ENCODE measurements around the gene IRF4.
"Not testable (repeated sequence)": the region's sequence is repeated elsewhere in the genome, so short reads cannot be mapped to it uniquely, and the experiment has no call there.

Gene IRF4

GRCh38 chr6:410555-411395 lies 19.2 kb downstream of the IRF4 start:
- no peak overlapping the region for H3K4me3 Mint-ChIP-seq
- CTCF ChIA-PET = interaction anchor here (0.9 to 1.9 kb wide), 5 partner anchors 13 to 256 kb away, joined by 4 to 9 read pairs (median 4); no protein-coding TSS in a partner anchor
- peaks cover 73% of the 10 kb centered on the region for H3K4me1 Mint-ChIP-seq
- H3K9me3 Mint-ChIP-seq = peaks cover 22% of the 10 kb centered on the region
- no peak for DNase-seq
- H3K27ac Mint-ChIP-seq = peak overlapping the region; percentile 55
- H3K27me3 Mint-ChIP-seq = no peaks in the 10 kb centered on the region
- peaks cover 88% of the 10 kb centered on the region for H3K36me3 Mint-ChIP-seq

- H3K27me3 Mint-ChIP-seq = no peaks in the 10 kb centered on the region
- H3K4me3 Mint-ChIP-seq = peak overlapping the region; percentile 15
- no peak for DNase-seq
- peaks cover 65% of the 10 kb centered on the region for H3K4me1 Mint-ChIP-seq
- peaks cover 26% of the 10 kb centered on the region for H3K9me3 Mint-ChIP-seq
- H3K36me3 Mint-ChIP-seq = peaks cover 90% of the 10 kb centered on the region
- peak overlapping the region; percentile 77 for H3K27ac Mint-ChIP-seq
- CTCF ChIA-PET = interaction anchor here (0.9 to 1.7 kb wide), 5 partner anchors 8 to 256 kb away, joined by 3 to 4 read pairs (median 4); no protein-coding TSS in a partner anchor
These were observed 20.0 kb downstream of the IRF4 start for GRCh38 chr6:411402-412145.

GRCh38 chr6:412146-412886 lies 20.8 kb downstream of the IRF4 start:
- Mint-ChIP-seq H3K27ac (peak overlapping the region; percentile 77), H3K4me1 (peaks cover 57% of the 10 kb centered on the region), H3K4me3 (no peak overlapping the region), H3K9me3 (peaks cover 29% of the 10 kb centered on the region), H3K36me3 (peaks cover 90% of the 10 kb centered on the region), H3K27me3 (peaks cover 3% of the 10 kb centered on the region)
- no peak for DNase-seq
- CTCF ChIA-PET = interaction anchor here (1.2 to 1.7 kb wide), 3 partner anchors 8 to 145 kb away, joined by 3 to 4 read pairs (median 3); no protein-coding TSS in a partner anchor

DNA sequence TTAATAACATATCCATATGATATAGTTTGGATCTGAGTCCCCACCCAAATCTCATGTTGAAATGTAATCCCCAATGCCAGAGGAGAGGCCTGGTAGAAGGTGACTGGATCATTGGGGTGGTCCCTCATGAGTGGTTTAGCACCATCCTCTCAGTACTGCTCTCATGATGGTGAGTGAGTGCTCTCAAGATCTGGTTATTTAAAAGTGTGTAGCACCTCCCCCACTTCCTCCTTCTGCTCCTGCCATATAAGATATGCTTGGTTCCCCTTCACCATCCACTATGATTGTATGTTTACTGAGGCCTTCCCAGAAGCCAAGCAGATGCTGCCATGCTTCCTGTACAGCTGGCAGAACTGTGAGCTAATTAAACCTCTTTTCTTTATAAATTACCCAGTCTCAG lies 22.9 kb downstream of the IRF4 start:
- Mint-ChIP-seq H3K27me3 (peaks cover 6% of the 10 kb centered on the region), H3K27ac (no peak overlapping the region), H3K4me1 (peaks cover 38% of the 10 kb centered on the region), H3K36me3 (peaks cover 72% of the 10 kb centered on the region), H3K4me3 (no peak overlapping the region), H3K9me3 (peaks cover 29% of the 10 kb centered on the region)
- CTCF ChIA-PET = no interaction called here
- DNase-seq = no peak

DNA sequence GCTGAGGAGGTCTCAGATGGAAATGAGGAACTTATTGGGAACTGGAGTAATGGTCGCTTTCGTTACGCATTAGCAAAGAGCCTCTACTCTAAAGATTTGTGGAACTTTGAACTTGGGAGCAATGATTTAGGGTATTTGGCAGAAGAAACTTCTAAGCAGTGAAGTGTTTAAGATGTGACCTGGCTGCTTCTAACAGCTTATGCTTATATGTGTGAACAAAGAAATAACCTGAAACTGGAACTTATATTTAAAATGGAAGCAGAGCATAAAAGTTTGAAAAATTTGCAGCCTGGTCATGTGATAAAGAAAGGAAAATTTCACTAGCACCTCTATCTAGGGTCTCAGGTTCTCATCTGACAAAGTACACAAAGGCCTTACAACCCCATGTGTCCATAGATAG lies 23.5 kb downstream of the IRF4 start:
- Mint-ChIP-seq H3K27ac (no peak overlapping the region), H3K36me3 (peaks cover 66% of the 10 kb centered on the region), H3K4me1 (peaks cover 34% of the 10 kb centered on the region), H3K9me3 (peaks cover 29% of the 10 kb centered on the region), H3K27me3 (peaks cover 6% of the 10 kb centered on the region), H3K4me3 (no peak overlapping the region)
- CTCF ChIA-PET = no interaction called here
- DNase-seq = no peak

- CTCF ChIA-PET = no interaction called here
- no peak overlapping the region for H3K4me3 Mint-ChIP-seq
- no peak for DNase-seq
These were observed 29.7 kb downstream of the IRF4 start for GRCh38 chr6:421211-421610.

DNA sequence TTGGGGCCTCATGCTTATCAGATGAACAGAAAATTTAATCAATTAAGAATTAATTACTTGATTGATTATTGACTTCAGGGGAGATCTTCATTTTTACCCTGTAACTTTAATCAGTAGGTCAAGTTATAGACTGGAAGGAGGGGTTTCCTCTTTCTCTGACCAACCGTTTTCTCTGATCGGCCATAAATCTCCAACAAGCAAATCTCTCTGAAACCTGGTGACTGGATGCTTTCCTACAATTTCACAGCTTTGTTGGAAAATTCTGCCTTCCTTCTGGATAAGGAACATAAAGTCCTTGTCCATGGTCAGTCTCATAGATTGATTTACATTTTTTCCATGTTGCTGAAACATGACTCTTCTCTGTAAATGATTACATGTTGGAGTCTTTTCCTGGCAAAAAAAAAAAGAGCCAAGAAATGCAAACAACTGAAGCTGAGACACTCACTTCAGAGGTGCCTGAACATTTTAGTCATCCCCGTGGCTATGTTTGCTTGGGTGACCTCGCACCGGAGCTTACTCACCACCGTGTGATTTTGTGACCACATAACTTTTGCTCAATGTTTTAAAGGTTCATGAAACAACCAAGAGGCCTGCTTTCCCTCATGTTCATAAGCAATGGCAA lies 31.0 kb downstream of the IRF4 start:
- no peak overlapping the region for H3K27ac Mint-ChIP-seq
- H3K36me3 Mint-ChIP-seq = peaks cover 5% of the 10 kb centered on the region
- H3K4me1 Mint-ChIP-seq = peaks cover 27% of the 10 kb centered on the region
- H3K27me3 Mint-ChIP-seq = peaks cover under 1% of the 10 kb centered on the region
- DNase-seq = peak; percentile 67
- CTCF ChIA-PET = no interaction called here
- H3K9me3 Mint-ChIP-seq = peaks cover 9% of the 10 kb centered on the region
- H3K4me3 Mint-ChIP-seq = no peak overlapping the region

More at GRCh38 chr6:421211-421610, 29.7 kb downstream of the IRF4 start:
- H3K4me1 Mint-ChIP-seq = peaks cover 20% of the 10 kb centered on the region
- H3K27me3 Mint-ChIP-seq = peaks cover 6% of the 10 kb centered on the region
- H3K9me3 Mint-ChIP-seq = peaks cover 12% of the 10 kb centered on the region
- peaks cover 17% of the 10 kb centered on the region for H3K36me3 Mint-ChIP-seq
- H3K27ac Mint-ChIP-seq = no peak overlapping the region

DNA sequence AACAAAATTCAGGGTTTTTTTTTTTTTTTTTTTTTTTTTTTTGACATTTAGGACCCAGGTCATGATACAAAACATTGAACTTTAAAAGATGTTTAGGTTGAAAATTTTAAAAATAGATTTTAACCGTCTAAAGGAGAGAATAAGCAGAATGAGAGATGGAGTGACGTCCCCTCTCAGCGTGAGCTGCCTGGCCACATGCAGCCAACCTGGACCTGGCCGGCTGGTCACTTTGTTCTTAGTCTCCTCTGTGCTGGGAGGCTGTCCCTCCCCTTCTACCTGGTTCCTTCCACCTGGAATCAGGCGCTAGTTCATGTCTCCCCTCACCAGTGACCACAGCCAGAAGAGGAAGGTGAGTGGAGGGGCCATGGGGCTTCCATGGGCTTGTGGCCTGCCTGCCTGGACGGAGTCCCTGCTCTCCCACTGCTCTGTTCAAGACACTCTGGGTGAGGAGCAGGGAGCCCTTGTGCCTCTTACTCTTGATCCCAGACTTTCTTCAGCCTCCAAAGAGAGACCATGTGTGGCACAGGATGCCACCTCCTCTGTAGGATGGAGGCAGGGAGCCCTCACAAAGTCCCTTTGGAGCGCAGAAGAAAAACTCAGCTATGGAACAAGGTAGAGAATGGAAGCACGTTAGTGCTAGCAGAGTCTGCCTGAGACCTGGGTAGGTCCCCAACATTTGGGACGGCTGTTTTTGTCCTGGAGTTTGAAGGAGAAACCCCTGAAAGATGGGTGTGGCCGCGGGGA lies 31.7 kb downstream of the IRF4 start:
- Mint-ChIP-seq H3K27me3 (no peaks in the 10 kb centered on the region), H3K27ac (peak overlapping the region; percentile 58), H3K4me3 (no peak overlapping the region), H3K9me3 (peaks cover 9% of the 10 kb centered on the region), H3K4me1 (peaks cover 34% of the 10 kb centered on the region), H3K36me3 (peaks cover 5% of the 10 kb centered on the region)
- CTCF ChIA-PET = no interaction called here
- no peak for DNase-seq

DNA sequence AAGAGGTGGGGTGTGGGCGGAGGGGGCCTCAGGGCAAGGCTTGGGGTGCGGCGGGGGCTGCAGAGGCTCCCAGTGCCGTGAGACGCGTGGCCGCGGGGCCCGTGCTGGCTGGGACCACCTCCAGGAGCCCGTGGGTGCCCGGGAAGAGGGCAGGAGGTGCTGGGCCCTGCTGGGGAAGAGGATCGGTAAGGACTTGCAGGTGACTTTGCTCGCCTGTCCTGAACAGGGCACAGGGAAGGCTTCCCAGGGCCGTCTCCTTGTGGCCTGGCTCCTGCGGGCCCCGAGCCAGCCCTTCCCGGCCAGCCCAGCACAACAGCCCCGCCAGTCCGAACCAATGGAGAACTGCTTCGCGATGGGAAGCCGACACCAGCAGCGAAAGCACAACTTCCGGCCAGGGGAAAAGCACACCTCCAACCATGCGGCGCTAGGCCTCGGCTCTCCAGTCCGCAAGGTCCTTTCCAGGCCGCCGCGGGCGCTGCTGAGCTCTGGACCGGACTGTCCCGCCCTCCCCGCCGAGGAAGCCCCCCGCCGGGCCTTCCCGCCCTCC lies 32.3 kb downstream of the IRF4 start:
- H3K4me3 Mint-ChIP-seq = no peak overlapping the region
- H3K27ac Mint-ChIP-seq = no peak overlapping the region
- peaks cover 5% of the 10 kb centered on the region for H3K36me3 Mint-ChIP-seq
- peaks cover 9% of the 10 kb centered on the region for H3K9me3 Mint-ChIP-seq
- CTCF ChIA-PET = no interaction called here
- H3K27me3 Mint-ChIP-seq = no peaks in the 10 kb centered on the region
- DNase-seq = no peak
- H3K4me1 Mint-ChIP-seq = peaks cover 40% of the 10 kb centered on the region

DNA sequence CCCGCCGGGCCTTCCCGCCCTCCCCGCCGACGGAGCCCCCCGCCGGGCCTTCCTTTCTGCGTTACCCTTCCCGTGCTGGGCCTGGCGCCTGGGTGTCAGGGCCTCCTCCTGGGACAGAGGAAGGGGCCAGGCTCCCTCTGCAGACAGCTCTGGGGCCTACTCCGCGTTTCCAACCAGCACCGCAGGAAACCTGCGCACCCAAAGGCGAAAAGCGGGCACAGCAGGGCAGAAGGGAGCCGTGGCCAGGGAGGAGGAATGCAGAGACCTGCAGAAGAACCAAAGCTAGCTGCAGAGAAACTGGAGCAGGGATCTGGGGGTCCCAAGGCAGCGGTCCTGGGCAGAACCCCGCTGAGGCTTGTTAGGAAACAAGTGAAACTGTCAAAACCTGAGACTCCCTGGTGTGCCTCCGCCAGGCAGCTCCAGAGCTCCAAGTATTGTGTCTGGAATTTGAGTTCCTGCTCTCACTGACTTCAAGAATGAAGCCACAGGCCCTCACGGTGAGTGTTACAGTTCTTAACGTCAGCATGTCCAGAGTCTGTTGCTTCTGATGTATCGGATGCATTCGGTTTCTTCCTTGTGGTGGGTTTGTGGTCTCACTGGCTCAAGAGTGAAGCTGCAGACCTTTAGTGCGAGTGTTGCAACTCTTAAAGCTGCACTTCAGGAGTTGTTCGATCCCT lies 33.3 kb downstream of the IRF4 start:
- DNase-seq = no peak
- Mint-ChIP-seq H3K27ac (no peak overlapping the region), H3K36me3 (peaks cover 5% of the 10 kb centered on the region), H3K4me3 (no peak overlapping the region), H3K9me3 (peaks cover 9% of the 10 kb centered on the region), H3K27me3 (no peaks in the 10 kb centered on the region), H3K4me1 (peaks cover 50% of the 10 kb centered on the region)
- CTCF ChIA-PET = interaction anchor here (1.2 kb wide), 1 partner anchor 10 kb away, joined by 4 read pairs; no protein-coding TSS in a partner anchor

GRCh38 chr6:425418-425788 lies 33.9 kb downstream of the IRF4 start:
- peaks cover 54% of the 10 kb centered on the region for H3K4me1 Mint-ChIP-seq
- DNase-seq, H3K9me3 Mint-ChIP-seq, H3K27ac Mint-ChIP-seq, H3K27me3 Mint-ChIP-seq, H3K4me3 Mint-ChIP-seq, H3K36me3 Mint-ChIP-seq: not testable (repeated sequence)
- CTCF ChIA-PET = interaction anchor here (1.2 kb wide), 1 partner anchor 9 kb away, joined by 4 read pairs; no protein-coding TSS in a partner anchor

DNA sequence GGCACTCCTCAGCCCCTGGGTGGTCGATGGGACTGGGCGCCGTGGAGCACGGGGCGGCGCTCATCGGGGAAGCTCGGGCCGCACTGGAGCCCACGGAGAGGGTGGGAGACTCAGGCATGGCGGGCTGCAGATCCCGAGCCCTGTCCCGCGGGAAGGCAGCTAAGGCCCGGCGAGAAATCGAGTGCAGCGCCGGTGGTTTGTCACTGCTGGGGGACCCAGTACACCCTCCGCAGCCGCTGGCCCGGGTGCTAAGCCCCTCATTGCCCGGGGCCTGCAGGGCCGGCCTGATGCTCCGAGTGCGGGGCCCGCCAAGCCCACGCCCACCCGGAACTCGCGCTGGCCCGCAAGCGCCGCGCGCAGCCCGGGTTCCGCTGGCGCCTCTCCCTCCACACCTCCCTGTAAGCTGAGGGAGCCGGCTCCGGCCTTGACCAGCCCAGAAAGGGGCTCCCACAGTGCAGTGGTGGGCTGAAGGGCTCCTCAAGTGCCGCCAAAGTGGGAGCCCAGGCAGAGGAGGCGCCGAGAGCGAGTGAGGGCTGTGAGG lies 34.7 kb downstream of the IRF4 start:
- not testable (repeated sequence) for DNase-seq

More for the DNA sequence above, 34.7 kb downstream of the IRF4 start:
- H3K36me3 Mint-ChIP-seq, H3K27me3 Mint-ChIP-seq, H3K27ac Mint-ChIP-seq, H3K9me3 Mint-ChIP-seq, H3K4me3 Mint-ChIP-seq: not testable (repeated sequence)
- peaks cover 62% of the 10 kb centered on the region for H3K4me1 Mint-ChIP-seq
- CTCF ChIA-PET = interaction anchor here (1.2 kb wide), 1 partner anchor 8 kb away, joined by 4 read pairs; no protein-coding TSS in a partner anchor
